ENCODE measurements around the gene ALOX12B.

DNA sequence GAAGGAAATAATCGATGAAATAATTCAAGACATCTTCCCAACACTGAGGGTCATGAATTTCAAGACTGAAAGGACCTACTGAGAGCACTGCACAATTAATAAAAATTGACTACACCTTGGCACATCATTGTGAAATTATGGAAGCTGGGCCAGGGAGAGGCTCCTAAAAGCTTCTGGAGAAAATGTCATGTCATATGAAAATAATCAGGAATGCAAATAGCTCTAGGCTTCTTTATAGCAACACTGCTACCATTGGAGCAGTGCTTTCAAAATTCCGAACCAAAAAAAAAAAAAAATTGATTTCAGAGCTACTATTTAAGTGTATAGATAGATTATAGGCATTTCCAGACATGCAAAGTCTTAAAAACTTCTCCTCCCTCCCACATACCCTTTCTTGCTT lies 55.1 kb downstream of the ALOX12B start:
- TF ChIP-seq CTCF (IDR thresholded peaks at IDR 0.05) (no peak), RCOR1 (IDR thresholded peaks at IDR 0.05; ENCODE audit: low read depth, low read length) (no peak), JUNB (IDR thresholded peaks at IDR 0.05) (no peak), RAD21 (conservative IDR thresholded peaks at IDR 0.05 in 1 of 2, IDR thresholded peaks at IDR 0.05 in 1 of 2) (no peak), CEBPB (IDR thresholded peaks at IDR 0.05) (no peak)
